Stimulated activated CD4-positive, alpha-beta T cell treated with anti-CD3 and anti-CD28 coated beads, Interleukin-1b, Interleukin-23, amount 100 ng/mL, for 48 hours (primary cell): Measurements from ENCODE around the gene TECR.
"Not testable (repeated sequence)": the region's sequence is repeated elsewhere in the genome, so short reads cannot be mapped to it uniquely, and the experiment has no call there.

Experiments
- DNase-seq: peaks from one replicate; pipeline ENCODE4 v3.0.0-alpha.2; 2020

The TECR gene

GRCh38 chr19:14540741-14541525 lies 11.5 kb downstream of the TECR start:
- DNase-seq = no peak

GRCh38 chr19:14541979-14542378 lies 12.6 kb downstream of the TECR start:
- DNase-seq = not testable (repeated sequence)

GRCh38 chr19:14542711-14543328 lies 13.4 kb downstream of the TECR start:
- no peak for DNase-seq

GRCh38 chr19:14544047-14544446 lies 14.7 kb downstream of the TECR start:
- DNase-seq = no peak

GRCh38 chr19:14544977-14545715 lies 15.8 kb downstream of the TECR start:
- no peak for DNase-seq

- no peak for DNase-seq
Measured at GRCh38 chr19:14545716-14546082, 16.3 kb downstream of the TECR start.

GRCh38 chr19:14550201-14550754 lies 20.9 kb downstream of the TECR start:
- no peak for DNase-seq

GRCh38 chr19:14551134-14552005 lies 22.0 kb downstream of the TECR start:
- DNase-seq = peak; percentile 81

GRCh38 chr19:14552006-14552360 lies 22.6 kb downstream of the TECR start:
- DNase-seq = not testable (repeated sequence)

GRCh38 chr19:14553042-14553938 lies 23.9 kb downstream of the TECR start:
- no peak for DNase-seq

GRCh38 chr19:14553939-14554243 lies 24.5 kb downstream of the TECR start:
- DNase-seq = no peak

GRCh38 chr19:14554382-14554812 lies 25.0 kb downstream of the TECR start:
- DNase-seq = no peak

GRCh38 chr19:14555918-14556661 lies 26.7 kb downstream of the TECR start:
- no peak for DNase-seq

GRCh38 chr19:14556662-14557188 lies 27.3 kb downstream of the TECR start:
- peak; percentile 77 for DNase-seq

GRCh38 chr19:14558370-14559066 lies 29.1 kb downstream of the TECR start:
- no peak for DNase-seq

GRCh38 chr19:14559916-14560775 lies 30.8 kb downstream of the TECR start:
- no peak for DNase-seq

- DNase-seq = no peak
Measured at GRCh38 chr19:14560776-14561108, 31.3 kb downstream of the TECR start.

GRCh38 chr19:14561249-14561648 lies 31.9 kb downstream of the TECR start:
- DNase-seq = no peak

GRCh38 chr19:14561847-14562351 lies 32.5 kb downstream of the TECR start:
- no peak for DNase-seq
